ENCODE measurements around the gene OSBPL2. TPM values are rescaled to one million over a fixed set of nuclear protein-coding genes. Genes with fewer than 3 reads are reported as not detected.

Gene OSBPL2
- total RNA-seq, 1 donor from 2014 or later = 28.4 TPM

- H3K4me3 Mint-ChIP-seq = no peak overlapping the region
- Histone ChIP-seq H3K4me1 (no peaks in the 10 kb centered on the region), H3K36me3 (no peaks in the 10 kb centered on the region), H3K9ac (no peak overlapping the region), H3K9me3 (ENCODE audit: low read depth) (no peaks in the 10 kb centered on the region), H3K4me3 (no peak overlapping the region), H3K79me2 (ENCODE audit: low read depth) (no peaks in the 10 kb centered on the region), H4K20me1 (ENCODE audit: low read depth) (no peaks in the 10 kb centered on the region), H2AFZ (replicated peaks) (no peak overlapping the region), H3K4me2 (no peak overlapping the region), H3F3A (ENCODE audit: low read depth) (no peaks in the 10 kb centered on the region), H3K27me3 (no peaks in the 10 kb centered on the region), H3K27ac (no peak overlapping the region)
- no peaks in the 10 kb centered on the region for H3K9me3 Mint-ChIP-seq
- TF ChIP-seq EZH2 (IDR thresholded peaks at IDR 0.05) = no peak
- no peak for TF ChIP-seq CTCF (IDR thresholded peaks at IDR 0.05)
- no peak for TF ChIP-seq EZH2phosphoT487 (IDR thresholded peaks at IDR 0.05)
- peaks cover 24% of the 10 kb centered on the region for H3K36me3 Mint-ChIP-seq
- H3K27me3 Mint-ChIP-seq (ENCODE audit: insufficient read depth, low read depth) = peaks cover 3% of the 10 kb centered on the region
- H3K27ac Mint-ChIP-seq = no peak overlapping the region
- no peak for DNase-seq (ENCODE audit: low spot score)
- no peaks in the 10 kb centered on the region for H3K4me1 Mint-ChIP-seq
These were observed 48.3 kb downstream of the OSBPL2 start for GRCh38 chr20:62286493-62287064.

GRCh38 chr20:62287129-62287528, 48.8 kb downstream of the OSBPL2 start:
- Histone ChIP-seq H3K4me3 (no peak overlapping the region), H3K27me3 (no peaks in the 10 kb centered on the region), H2AFZ (replicated peaks) (no peak overlapping the region), H3K9ac (no peak overlapping the region), H4K20me1 (ENCODE audit: low read depth) (no peaks in the 10 kb centered on the region), H3K36me3 (no peaks in the 10 kb centered on the region), H3K4me1 (no peaks in the 10 kb centered on the region), H3K27ac (no peak overlapping the region), H3K9me3 (ENCODE audit: low read depth) (no peaks in the 10 kb centered on the region), H3K79me2 (ENCODE audit: low read depth) (no peaks in the 10 kb centered on the region), H3K4me2 (no peak overlapping the region), H3F3A (ENCODE audit: low read depth) (no peaks in the 10 kb centered on the region)
- no peaks in the 10 kb centered on the region for H3K9me3 Mint-ChIP-seq
- no peak for TF ChIP-seq EZH2 (IDR thresholded peaks at IDR 0.05)
- TF ChIP-seq EZH2phosphoT487 (IDR thresholded peaks at IDR 0.05) = no peak
- TF ChIP-seq CTCF (IDR thresholded peaks at IDR 0.05) = no peak
- H3K27me3 Mint-ChIP-seq (ENCODE audit: insufficient read depth, low read depth) = no peaks in the 10 kb centered on the region
- no peak overlapping the region for H3K4me3 Mint-ChIP-seq
- no peak overlapping the region for H3K27ac Mint-ChIP-seq
- DNase-seq (ENCODE audit: low spot score) = no peak
- H3K4me1 Mint-ChIP-seq = no peaks in the 10 kb centered on the region
- peaks cover 19% of the 10 kb centered on the region for H3K36me3 Mint-ChIP-seq

- no peak overlapping the region for H3K27ac Mint-ChIP-seq
- peaks cover 21% of the 10 kb centered on the region for H3K36me3 Mint-ChIP-seq
- TF ChIP-seq CTCF (IDR thresholded peaks at IDR 0.05) = no peak
- no peak for TF ChIP-seq EZH2 (IDR thresholded peaks at IDR 0.05)
- TF ChIP-seq EZH2phosphoT487 (IDR thresholded peaks at IDR 0.05) = no peak
These were observed 49.6 kb downstream of the OSBPL2 start for GRCh38 chr20:62287759-62288534.

More at GRCh38 chr20:62287759-62288534, 49.6 kb downstream of the OSBPL2 start:
- DNase-seq (ENCODE audit: low spot score) = no peak
- Histone ChIP-seq H3K27me3 (no peaks in the 10 kb centered on the region), H4K20me1 (ENCODE audit: low read depth) (no peaks in the 10 kb centered on the region), H3K4me1 (no peaks in the 10 kb centered on the region), H3K9me3 (ENCODE audit: low read depth) (no peaks in the 10 kb centered on the region), H3K27ac (no peak overlapping the region), H3K4me2 (no peak overlapping the region), H3K4me3 (no peak overlapping the region), H2AFZ (replicated peaks) (no peak overlapping the region), H3K79me2 (ENCODE audit: low read depth) (no peaks in the 10 kb centered on the region), H3K36me3 (no peaks in the 10 kb centered on the region), H3K9ac (no peak overlapping the region), H3F3A (ENCODE audit: low read depth) (no peaks in the 10 kb centered on the region)
- Mint-ChIP-seq H3K9me3 (no peaks in the 10 kb centered on the region), H3K4me3 (no peak overlapping the region), H3K27me3 (ENCODE audit: insufficient read depth, low read depth) (no peaks in the 10 kb centered on the region), H3K4me1 (no peaks in the 10 kb centered on the region)

Data from neural progenitor cell (in vitro differentiated cells).